SK-N-SH (cell line): ENCODE data around the gene FUS. TPM values are rescaled to one million over a fixed set of nuclear protein-coding genes. Genes with fewer than 3 reads are reported as not detected.

Source experiments
- CTCF ChIA-PET: fragments of 300-600, 350-600 bp; formaldehyde crosslinking; extraction: SDS; loops from one replicate; lab custom pipeline; 2021; lab: Yijun Ruan, JAX
- POLR2A ChIA-PET: fragments of 350-600 bp; sonication (Branson Sonifier 250); formaldehyde crosslinking; extraction: SDS; loops from one replicate; lab custom pipeline; 2020; ENCODE audit warnings: antibody characterized with exemption, inconsistent platforms; lab: Yijun Ruan, JAX
- DNase-seq: peaks from one replicate; pipeline ENCODE4 v3.0.0; 2012
- H2AFZ ChIP-seq: fragments of 200-600 bp; sonication (generic); 2 replicates; pipeline ENCODE4 v1.8.1; 2016; ENCODE audit warnings: antibody characterized with exemption, mild to moderate bottlenecking, low read depth
- H3F3A ChIP-seq: fragments of 200-600 bp; sonication (generic); replicated peaks from 2 replicates; pipeline ENCODE3; 2016; ENCODE audit warnings: antibody characterized with exemption, mild to moderate bottlenecking; ENCODE audit not compliant: insufficient read depth
- H3K27ac ChIP-seq, 2 experiments: fragments of 200-500 bp in 1 of 2; fragments of 200-600 bp in 1 of 2; sonication (Bioruptor generic) in 1 of 2; sonication (generic), shearing (Covaris generic) in 1 of 2; 2 replicates each; pipeline versions ENCODE4 v1.5.1 to v1.6.1; 2014 to 2016; ENCODE audit warnings: low read depth in 2 of 2, inconsistent platforms in 1 of 2, low read length in 1 of 2, mild to moderate bottlenecking in 1 of 2, mixed read lengths in 1 of 2
- H3K27me3 ChIP-seq: fragments of 200-600 bp; sonication (generic), shearing (Covaris generic); 2 replicates; pipeline ENCODE4 v1.6.1; 2016; ENCODE audit warnings: mixed run types; ENCODE audit not compliant: insufficient read depth
- H3K36me3 ChIP-seq, 2 experiments: fragments of 200-500 bp in 1 of 2; fragments of 200-600 bp in 1 of 2; sonication (Bioruptor generic) in 1 of 2; sonication (generic) in 1 of 2; replicated peaks in 1 of 2; 2 replicates each; pipeline versions ENCODE3 to v1.5.1; 2014 to 2016; ENCODE audit warnings: low read length in 1 of 2, mild to moderate bottlenecking in 1 of 2; ENCODE audit not compliant: insufficient read depth in 2 of 2, control insufficient read depth in 1 of 2
- H3K4me1 ChIP-seq, 2 experiments: fragments of 200-500 bp in 1 of 2; fragments of 200-600 bp in 1 of 2; sonication (Bioruptor generic) in 1 of 2; sonication (generic), shearing (Covaris generic) in 1 of 2; 2 replicates each; pipeline versions ENCODE4 v1.5.1 to v1.6.1; 2014 to 2016; ENCODE audit warnings: low read depth in 1 of 2, low read length in 1 of 2, mixed run types in 1 of 2; ENCODE audit not compliant: insufficient read depth in 2 of 2, control insufficient read depth in 1 of 2
- H3K4me2 ChIP-seq: fragments of 200-600 bp; sonication (generic), shearing (Covaris generic); 2 replicates; pipeline ENCODE4 v1.6.1; 2017; ENCODE audit warnings: mixed run types
- H3K4me3 ChIP-seq, 2 experiments: fragments of 200-500 bp in 1 of 2; fragments of 200-600 bp in 1 of 2; sonication (Bioruptor generic) in 1 of 2; sonication (generic), shearing (Covaris generic) in 1 of 2; 2 replicates each; pipeline versions ENCODE4 v1.5.1 to v1.8.1; 2014 to 2016; ENCODE audit warnings: low read depth in 2 of 2, inconsistent platforms in 1 of 2, low read length in 1 of 2, mild to moderate bottlenecking in 1 of 2, mixed read lengths in 1 of 2, moderate library complexity in 1 of 2
- H3K79me2 ChIP-seq: fragments of 200-600 bp; sonication (generic); 2 replicates; pipeline ENCODE4 v1.8.1; 2017; ENCODE audit warnings: mild to moderate bottlenecking; ENCODE audit not compliant: insufficient read depth
- H3K9ac ChIP-seq: fragments of 200-600 bp; sonication (generic); 2 replicates; pipeline ENCODE4 v1.6.1; 2017; ENCODE audit warnings: mixed run types
- H3K9me2 ChIP-seq: fragments of 200-600 bp; sonication (generic); 2 replicates; pipeline ENCODE4 v1.6.1; 2017; ENCODE audit warnings: mixed run types
- H3K9me3 ChIP-seq: fragments of 200-600 bp; sonication (generic); 2 replicates; pipeline ENCODE4 v1.6.1; 2017; ENCODE audit warnings: mixed run types, mild to moderate bottlenecking, moderate library complexity
- H4K20me1 ChIP-seq: fragments of 200-600 bp; sonication (generic); 2 replicates; pipeline ENCODE4 v1.6.1; 2017; ENCODE audit warnings: mild to moderate bottlenecking, mixed run types; ENCODE audit not compliant: insufficient read depth
- CHD2 ChIP-seq: fragments of 150-350 bp; IDR thresholded peaks from 2 replicates; pipeline ENCODE4 v1.6.1; 2018; ENCODE audit warnings: low read length; ENCODE audit not compliant: partially characterized antibody
- ELF1 ChIP-seq: IDR thresholded peaks from 2 replicates; pipeline ENCODE4 v1.4.0; 2012
- FOSL2 ChIP-seq: IDR thresholded peaks from 2 replicates; pipeline ENCODE4 v1.4.0; 2012; ENCODE audit warnings: low read depth, mild to moderate bottlenecking, moderate library complexity, borderline replicate concordance
- FOXJ3 ChIP-seq: sonication (generic); formaldehyde crosslinking; IDR thresholded peaks from 2 replicates; pipeline ENCODE4 v1.5.1; 2020; ENCODE audit warnings: mild to moderate bottlenecking, missing genetic modification reagents
- GABPA ChIP-seq: IDR thresholded peaks from 2 replicates; pipeline ENCODE4 v1.4.0; 2012; ENCODE audit warnings: low read depth, mild to moderate bottlenecking
- GATA2 ChIP-seq: sonication (generic); formaldehyde crosslinking; IDR thresholded peaks from 2 replicates; pipeline ENCODE4 v1.5.0; 2020; ENCODE audit warnings: mild to moderate bottlenecking, missing genetic modification reagents
- JUND ChIP-seq: IDR thresholded peaks from 2 replicates; pipeline ENCODE4 v1.4.0; 2012
- MEF2A ChIP-seq: IDR thresholded peaks from 2 replicates; pipeline ENCODE4 v1.4.0; 2012; ENCODE audit warnings: low read depth, borderline replicate concordance
- NFIC ChIP-seq: IDR thresholded peaks from 2 replicates; pipeline ENCODE4 v1.4.0; 2012; ENCODE audit warnings: borderline replicate concordance
- NRF1 ChIP-seq: IDR thresholded peaks from 2 replicates; pipeline ENCODE4 v1.6.1; 2012; ENCODE audit warnings: low read depth, mild to moderate bottlenecking, low read length
- POLR2AphosphoS5 ChIP-seq: IDR thresholded peaks from 2 replicates; pipeline ENCODE4 v1.6.1; 2012; ENCODE audit warnings: low read depth, low read length
- RCOR1 ChIP-seq: fragments of 150-350 bp; IDR thresholded peaks from 2 replicates; pipeline ENCODE4 v1.6.1; 2017; ENCODE audit warnings: antibody characterized with exemption, low read length
- SIN3A ChIP-seq: IDR thresholded peaks from 2 replicates; pipeline ENCODE4 v1.6.1; 2012; ENCODE audit warnings: low read depth, mild to moderate bottlenecking, low read length, moderate library complexity, borderline replicate concordance
- SMC3 ChIP-seq: IDR thresholded peaks from 2 replicates; pipeline ENCODE4 v1.6.1; 2012; ENCODE audit warnings: low read depth, low read length, improper control_type of control experiment
- TAF1 ChIP-seq: IDR thresholded peaks from 2 replicates; pipeline ENCODE4 v1.6.1; 2012; ENCODE audit warnings: low read depth, mild to moderate bottlenecking, low read length, moderate library complexity, borderline replicate concordance
- WGBS: methylation state at CpG from one replicate; pipeline ENCODE4 v1.1.6; 2017; ENCODE audit warnings: low lambda C conversion rate; 5-methylcytosine and 5-hydroxymethylcytosine counted together
- polyA plus RNA-seq, 3 experiments: library from polyadenylated mRNA; depleted of rRNA; stranded (reverse); fragments of >200 nt; gene quantifications; 2 replicates each; pipeline ENCODE4 v1.2.3, GENCODE V29; 2012
- TF ChIP-seq, protein P1 (sequence below): fragments of 200-600 bp; sonication (generic); IDR thresholded peaks from 2 replicates; pipeline ENCODE4 v1.6.1; 2017; ENCODE audit warnings: antibody characterized with exemption, mild to moderate bottlenecking, moderate library complexity
- TF ChIP-seq, protein P2 (sequence below): fragments of 150-350 bp; IDR thresholded peaks from 2 replicates; pipeline ENCODE4 v1.6.1; 2016; ENCODE audit warnings: mild to moderate bottlenecking, low read depth, low read length
- TF ChIP-seq, protein P3 (sequence below): IDR thresholded peaks from 2 replicates; pipeline ENCODE4 v1.6.1; 2012; ENCODE audit warnings: mild to moderate bottlenecking, low read depth, low read length, moderate library complexity
- TF ChIP-seq, protein P4 (sequence below): IDR thresholded peaks from 2 replicates; pipeline ENCODE4 v1.4.0; 2012; ENCODE audit warnings: low read depth, borderline replicate concordance
- TF ChIP-seq, protein P5 (sequence below): IDR thresholded peaks from 2 replicates; pipeline ENCODE4 v1.4.0; 2012; ENCODE audit warnings: low read depth, borderline replicate concordance
- TF ChIP-seq, protein P6 (sequence below): IDR thresholded peaks from 2 replicates; pipeline ENCODE4; 2012

The FUS gene
- 298 and 429 TPM in 2 replicates for polyA plus RNA-seq (2012; rRNA removed)
- 348 and 487 TPM in 2 replicates for polyA plus RNA-seq (2012; cell fraction: cytosol; rRNA removed)
- polyA plus RNA-seq (2012; cell fraction: nucleus; rRNA removed): 643 and 809 TPM in 2 replicates

DNA sequence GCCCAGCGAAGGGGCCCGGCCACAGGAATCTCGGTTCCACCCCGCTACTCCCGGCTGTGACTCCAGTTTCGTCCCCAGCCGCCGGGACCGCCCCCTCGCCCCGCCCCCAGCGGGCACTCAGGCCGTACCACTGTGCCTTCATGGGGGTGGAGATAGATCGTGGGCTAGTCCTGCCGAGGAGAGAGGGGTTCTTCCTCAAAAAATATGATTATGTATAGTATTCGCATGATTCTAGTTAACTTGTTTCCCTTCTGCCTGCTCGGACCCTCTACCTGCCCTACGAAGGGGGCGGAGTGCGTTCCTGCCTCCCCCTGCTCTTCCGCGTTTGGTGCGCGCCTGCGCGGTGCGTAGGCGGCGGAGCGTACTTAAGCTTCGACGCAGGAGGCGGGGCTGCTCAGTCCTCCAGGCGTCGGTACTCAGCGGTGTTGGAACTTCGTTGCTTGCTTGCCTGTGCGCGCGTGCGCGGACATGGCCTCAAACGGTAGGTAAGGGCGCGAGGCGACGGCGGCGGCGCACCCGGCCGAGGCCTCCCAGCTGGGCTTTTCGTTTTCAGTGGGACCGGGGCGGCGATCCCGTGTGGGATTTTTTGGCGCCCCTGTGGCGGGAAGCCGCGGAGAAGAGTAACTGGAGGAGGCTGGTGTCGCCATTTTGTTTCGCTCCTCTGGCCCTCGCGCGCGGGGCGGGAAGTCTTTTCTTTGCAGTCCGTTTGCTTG is at the start of gene FUS:
FUS (plus strand) TSS at position 393 of the 713 bp plus-strand sequence; CDS start at position 469, 76 bp downstream.
- CTCF ChIA-PET: interaction anchor here (0.9 to 1.2 kb wide), 3 partner anchors 38 to 280 kb away, joined by 3 to 5 read pairs (median 3); partner anchors contain the start of genes ARMC5 and HSD3B7
- Histone ChIP-seq H4K20me1 (peaks cover 44% of the 10 kb centered on the region), H3K4me2 (peak within 1 kb of the TSS; percentile 92), H3K4me1 (peaks cover 9 to 15% of the 10 kb centered on the region in 2 experiments; a peak in 2 of 4 replicates), H3K9ac (peak within 1 kb of the TSS; percentile 100), H3K9me3 (no peaks in the 10 kb centered on the region), H3K27ac (peak within 1 kb of the TSS; percentile 95), H2AFZ (peak within 1 kb of the TSS; percentile 92), H3K36me3 (peaks cover 19 to 41% of the 10 kb centered on the region in 2 experiments), H3K9me2 (no peaks in the 10 kb centered on the region), H3K27me3 (no peaks in the 10 kb centered on the region), H3F3A (peaks cover 6% of the 10 kb centered on the region), H3K79me2 (peaks cover 57% of the 10 kb centered on the region), H3K4me3 (peak within 1 kb of the TSS; percentile 77 to 99)
- 1% methylated on average over 10 of the region's 69 CpGs for WGBS
- POLR2A ChIA-PET: interaction anchor here (0.6 to 2.1 kb wide), 31 partner anchors 9 to 309 kb away, joined by 3 to 24 read pairs (median 5); partner anchors contain the start of genes ARMC5, HSD3B7, KAT8 and PRSS36
- peak; percentile 99 for DNase-seq
- TF ChIP-seq FOXJ3 (CRISPR knock-in tag): peak; percentile 65; the same call in 1 of the 2 replicates
- no peak for TF ChIP-seq NFIC
- peak; percentile 88; the same call in 1 of the 2 replicates for TF ChIP-seq SIN3A
- peak; percentile 69; the same call in 1 of the 2 replicates for TF ChIP-seq NRF1
- peak; percentile 100 for TF ChIP-seq TAF1
- TF ChIP-seq MEF2A: no peak
- TF ChIP-seq FOSL2: no peak
- TF ChIP-seq, protein P1, sequence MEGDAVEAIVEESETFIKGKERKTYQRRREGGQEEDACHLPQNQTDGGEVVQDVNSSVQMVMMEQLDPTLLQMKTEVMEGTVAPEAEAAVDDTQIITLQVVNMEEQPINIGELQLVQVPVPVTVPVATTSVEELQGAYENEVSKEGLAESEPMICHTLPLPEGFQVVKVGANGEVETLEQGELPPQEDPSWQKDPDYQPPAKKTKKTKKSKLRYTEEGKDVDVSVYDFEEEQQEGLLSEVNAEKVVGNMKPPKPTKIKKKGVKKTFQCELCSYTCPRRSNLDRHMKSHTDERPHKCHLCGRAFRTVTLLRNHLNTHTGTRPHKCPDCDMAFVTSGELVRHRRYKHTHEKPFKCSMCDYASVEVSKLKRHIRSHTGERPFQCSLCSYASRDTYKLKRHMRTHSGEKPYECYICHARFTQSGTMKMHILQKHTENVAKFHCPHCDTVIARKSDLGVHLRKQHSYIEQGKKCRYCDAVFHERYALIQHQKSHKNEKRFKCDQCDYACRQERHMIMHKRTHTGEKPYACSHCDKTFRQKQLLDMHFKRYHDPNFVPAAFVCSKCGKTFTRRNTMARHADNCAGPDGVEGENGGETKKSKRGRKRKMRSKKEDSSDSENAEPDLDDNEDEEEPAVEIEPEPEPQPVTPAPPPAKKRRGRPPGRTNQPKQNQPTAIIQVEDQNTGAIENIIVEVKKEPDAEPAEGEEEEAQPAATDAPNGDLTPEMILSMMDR: no peak
- 0 out of 2 replicates have a peak, but pooled peaks have one; percentile 14 for TF ChIP-seq ELF1
- TF ChIP-seq, protein P2, sequence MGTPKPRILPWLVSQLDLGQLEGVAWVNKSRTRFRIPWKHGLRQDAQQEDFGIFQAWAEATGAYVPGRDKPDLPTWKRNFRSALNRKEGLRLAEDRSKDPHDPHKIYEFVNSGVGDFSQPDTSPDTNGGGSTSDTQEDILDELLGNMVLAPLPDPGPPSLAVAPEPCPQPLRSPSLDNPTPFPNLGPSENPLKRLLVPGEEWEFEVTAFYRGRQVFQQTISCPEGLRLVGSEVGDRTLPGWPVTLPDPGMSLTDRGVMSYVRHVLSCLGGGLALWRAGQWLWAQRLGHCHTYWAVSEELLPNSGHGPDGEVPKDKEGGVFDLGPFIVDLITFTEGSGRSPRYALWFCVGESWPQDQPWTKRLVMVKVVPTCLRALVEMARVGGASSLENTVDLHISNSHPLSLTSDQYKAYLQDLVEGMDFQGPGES: no peak
- peak; percentile 59 for TF ChIP-seq CHD2
- TF ChIP-seq GABPA: no peak
- TF ChIP-seq GATA2: no peak
- TF ChIP-seq, protein P3, sequence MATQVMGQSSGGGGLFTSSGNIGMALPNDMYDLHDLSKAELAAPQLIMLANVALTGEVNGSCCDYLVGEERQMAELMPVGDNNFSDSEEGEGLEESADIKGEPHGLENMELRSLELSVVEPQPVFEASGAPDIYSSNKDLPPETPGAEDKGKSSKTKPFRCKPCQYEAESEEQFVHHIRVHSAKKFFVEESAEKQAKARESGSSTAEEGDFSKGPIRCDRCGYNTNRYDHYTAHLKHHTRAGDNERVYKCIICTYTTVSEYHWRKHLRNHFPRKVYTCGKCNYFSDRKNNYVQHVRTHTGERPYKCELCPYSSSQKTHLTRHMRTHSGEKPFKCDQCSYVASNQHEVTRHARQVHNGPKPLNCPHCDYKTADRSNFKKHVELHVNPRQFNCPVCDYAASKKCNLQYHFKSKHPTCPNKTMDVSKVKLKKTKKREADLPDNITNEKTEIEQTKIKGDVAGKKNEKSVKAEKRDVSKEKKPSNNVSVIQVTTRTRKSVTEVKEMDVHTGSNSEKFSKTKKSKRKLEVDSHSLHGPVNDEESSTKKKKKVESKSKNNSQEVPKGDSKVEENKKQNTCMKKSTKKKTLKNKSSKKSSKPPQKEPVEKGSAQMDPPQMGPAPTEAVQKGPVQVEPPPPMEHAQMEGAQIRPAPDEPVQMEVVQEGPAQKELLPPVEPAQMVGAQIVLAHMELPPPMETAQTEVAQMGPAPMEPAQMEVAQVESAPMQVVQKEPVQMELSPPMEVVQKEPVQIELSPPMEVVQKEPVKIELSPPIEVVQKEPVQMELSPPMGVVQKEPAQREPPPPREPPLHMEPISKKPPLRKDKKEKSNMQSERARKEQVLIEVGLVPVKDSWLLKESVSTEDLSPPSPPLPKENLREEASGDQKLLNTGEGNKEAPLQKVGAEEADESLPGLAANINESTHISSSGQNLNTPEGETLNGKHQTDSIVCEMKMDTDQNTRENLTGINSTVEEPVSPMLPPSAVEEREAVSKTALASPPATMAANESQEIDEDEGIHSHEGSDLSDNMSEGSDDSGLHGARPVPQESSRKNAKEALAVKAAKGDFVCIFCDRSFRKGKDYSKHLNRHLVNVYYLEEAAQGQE: peak; percentile 83
- peak; percentile 50; the same call in 1 of the 2 replicates for TF ChIP-seq JUND
- TF ChIP-seq, protein P4, sequence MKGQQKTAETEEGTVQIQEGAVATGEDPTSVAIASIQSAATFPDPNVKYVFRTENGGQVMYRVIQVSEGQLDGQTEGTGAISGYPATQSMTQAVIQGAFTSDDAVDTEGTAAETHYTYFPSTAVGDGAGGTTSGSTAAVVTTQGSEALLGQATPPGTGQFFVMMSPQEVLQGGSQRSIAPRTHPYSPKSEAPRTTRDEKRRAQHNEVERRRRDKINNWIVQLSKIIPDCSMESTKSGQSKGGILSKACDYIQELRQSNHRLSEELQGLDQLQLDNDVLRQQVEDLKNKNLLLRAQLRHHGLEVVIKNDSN: no peak
- TF ChIP-seq, protein P5, sequence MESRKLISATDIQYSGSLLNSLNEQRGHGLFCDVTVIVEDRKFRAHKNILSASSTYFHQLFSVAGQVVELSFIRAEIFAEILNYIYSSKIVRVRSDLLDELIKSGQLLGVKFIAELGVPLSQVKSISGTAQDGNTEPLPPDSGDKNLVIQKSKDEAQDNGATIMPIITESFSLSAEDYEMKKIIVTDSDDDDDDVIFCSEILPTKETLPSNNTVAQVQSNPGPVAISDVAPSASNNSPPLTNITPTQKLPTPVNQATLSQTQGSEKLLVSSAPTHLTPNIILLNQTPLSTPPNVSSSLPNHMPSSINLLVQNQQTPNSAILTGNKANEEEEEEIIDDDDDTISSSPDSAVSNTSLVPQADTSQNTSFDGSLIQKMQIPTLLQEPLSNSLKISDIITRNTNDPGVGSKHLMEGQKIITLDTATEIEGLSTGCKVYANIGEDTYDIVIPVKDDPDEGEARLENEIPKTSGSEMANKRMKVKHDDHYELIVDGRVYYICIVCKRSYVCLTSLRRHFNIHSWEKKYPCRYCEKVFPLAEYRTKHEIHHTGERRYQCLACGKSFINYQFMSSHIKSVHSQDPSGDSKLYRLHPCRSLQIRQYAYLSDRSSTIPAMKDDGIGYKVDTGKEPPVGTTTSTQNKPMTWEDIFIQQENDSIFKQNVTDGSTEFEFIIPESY: no peak
- peak; percentile 99 for TF ChIP-seq POLR2AphosphoS5
- TF ChIP-seq SMC3: no peak
- TF ChIP-seq, protein P6, sequence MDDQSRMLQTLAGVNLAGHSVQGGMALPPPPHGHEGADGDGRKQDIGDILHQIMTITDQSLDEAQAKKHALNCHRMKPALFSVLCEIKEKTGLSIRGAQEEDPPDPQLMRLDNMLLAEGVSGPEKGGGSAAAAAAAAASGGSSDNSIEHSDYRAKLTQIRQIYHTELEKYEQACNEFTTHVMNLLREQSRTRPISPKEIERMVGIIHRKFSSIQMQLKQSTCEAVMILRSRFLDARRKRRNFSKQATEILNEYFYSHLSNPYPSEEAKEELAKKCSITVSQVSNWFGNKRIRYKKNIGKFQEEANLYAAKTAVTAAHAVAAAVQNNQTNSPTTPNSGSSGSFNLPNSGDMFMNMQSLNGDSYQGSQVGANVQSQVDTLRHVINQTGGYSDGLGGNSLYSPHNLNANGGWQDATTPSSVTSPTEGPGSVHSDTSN: peak; percentile 3; the same call in 1 of the 2 replicates
- TF ChIP-seq RCOR1: no peak
